Measurements from ENCODE around the gene TMEM63A.

GRCh38 chr1:225886159-225887029, 4.2 kb upstream of the TMEM63A start:
- TF ChIP-seq CTCF (IDR thresholded peaks at IDR 0.05 in 4 of 5, conservative IDR thresholded peaks at IDR 0.05 in 1 of 5) (no peak), POLR2A (IDR thresholded peaks at IDR 0.05) (no peak)
